HG03469 (cell line): Measurements from ENCODE around the gene ADGRL2.

ENCODE experiments used
- ATAC-seq: cut with Tn5 transposase; IDR thresholded peaks from one replicate; pipeline ENCODE4 v1.9.1; 2021; ENCODE audit warnings: mild to moderate bottlenecking, moderate library complexity, moderate number of reproducible peaks; ENCODE audit not compliant: unreplicated experiment

ADGRL2 gene

DNA sequence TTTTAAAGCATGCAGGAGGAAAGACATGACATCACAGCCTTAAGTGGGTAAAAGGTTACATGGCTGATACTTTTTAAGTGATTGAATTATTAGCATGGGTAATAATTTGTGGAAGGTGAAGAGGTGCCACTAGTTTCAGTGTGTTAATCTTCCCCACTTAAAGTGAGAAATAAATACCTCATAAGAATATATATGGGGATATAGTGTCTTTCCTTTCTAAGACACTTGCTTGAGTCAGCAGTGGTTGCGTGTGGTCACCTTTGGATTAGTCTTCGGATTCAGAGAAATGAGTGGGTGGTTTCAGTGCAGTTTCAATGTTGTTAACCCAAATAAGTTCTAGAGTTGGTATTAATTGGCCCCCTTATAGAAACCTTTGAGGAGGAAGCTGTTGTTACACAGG is 94.1 kb downstream of the ADGRL2 start:
- ATAC-seq, result no peak

DNA sequence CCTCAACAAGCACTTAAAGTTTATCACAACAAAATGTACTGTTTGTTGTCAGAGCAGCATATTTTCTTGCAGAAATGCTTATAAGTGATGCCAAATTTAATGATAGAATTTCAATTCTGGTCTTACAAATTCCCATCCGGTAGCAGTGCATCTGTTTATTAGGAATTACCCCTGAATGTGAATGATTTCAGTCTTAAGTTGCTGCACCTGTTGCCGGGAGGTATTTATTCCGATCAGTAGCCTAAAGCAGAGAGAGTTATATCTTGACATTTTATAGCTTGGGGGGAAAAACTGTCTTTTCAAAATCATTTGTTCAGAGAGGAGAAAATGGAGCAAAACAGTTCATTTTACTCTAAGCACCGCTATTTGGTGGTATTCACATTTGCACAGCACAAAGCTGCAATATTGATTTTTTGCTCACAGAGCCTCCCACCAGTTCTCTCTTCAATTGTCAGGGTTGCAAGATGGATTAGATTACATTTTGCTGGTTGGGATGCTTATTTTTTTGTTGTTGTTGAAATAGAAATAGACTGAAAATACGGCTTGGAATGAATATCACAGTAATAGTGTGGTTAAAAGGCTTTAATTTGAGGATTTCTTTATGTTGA is 98.6 kb downstream of the ADGRL2 start:
- ATAC-seq, result no peak

DNA sequence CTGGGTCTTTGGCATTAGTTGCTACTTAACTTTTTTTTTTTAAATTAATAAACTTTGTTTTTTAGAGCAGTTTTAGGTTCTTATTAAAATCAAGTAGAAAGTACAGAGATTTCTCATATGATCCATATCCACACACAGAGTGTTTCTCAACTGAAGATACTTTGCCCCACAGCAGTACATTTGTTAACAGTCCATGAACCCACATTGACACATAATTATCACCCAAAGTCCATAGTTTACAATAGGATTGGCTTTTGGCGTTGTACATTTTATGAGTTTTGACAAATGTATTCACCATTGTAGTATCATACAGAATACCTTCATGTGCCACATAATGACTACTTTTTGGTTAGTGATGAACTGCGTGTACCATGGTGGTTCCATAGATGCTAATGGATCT is 106.8 kb downstream of the ADGRL2 start:
- no peak for ATAC-seq

DNA sequence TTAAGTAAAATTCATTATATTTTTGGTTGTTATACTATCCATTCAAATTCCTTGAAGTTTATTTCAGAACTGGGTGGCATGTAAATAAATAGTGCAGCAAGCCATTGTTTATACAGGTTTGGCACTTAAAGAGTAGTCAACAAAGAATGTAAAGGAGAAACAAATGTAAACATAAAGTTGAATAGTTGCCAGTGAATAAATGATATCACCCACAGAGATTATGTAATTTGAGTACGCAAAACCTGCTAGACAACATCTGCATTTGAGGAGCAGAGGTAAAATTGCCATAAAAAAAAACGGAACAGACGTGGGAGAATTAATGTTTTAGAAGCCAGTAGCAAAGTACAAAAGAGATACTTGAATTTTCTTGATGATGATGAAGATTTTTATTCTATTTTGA is 111.6 kb downstream of the ADGRL2 start:
- ATAC-seq, result no peak

DNA sequence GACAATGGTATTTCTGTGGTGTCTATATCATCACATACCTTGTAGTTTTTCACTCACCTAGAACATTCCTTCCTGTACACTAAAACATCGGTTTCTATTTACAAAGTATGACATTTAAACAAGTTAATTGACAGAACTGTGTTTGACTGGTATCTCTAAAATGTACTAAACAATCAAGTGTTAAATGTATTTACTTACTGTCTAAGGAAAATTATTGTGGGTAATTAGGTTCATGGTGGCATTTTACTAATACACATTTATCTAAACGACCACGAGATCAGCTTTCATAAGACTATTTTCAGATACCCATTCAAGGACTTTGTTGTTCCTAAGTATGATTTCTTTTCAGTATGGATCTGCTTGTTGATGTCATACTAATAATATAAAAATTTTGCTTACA is 115.2 kb downstream of the ADGRL2 start:
- ATAC-seq, result no peak

DNA sequence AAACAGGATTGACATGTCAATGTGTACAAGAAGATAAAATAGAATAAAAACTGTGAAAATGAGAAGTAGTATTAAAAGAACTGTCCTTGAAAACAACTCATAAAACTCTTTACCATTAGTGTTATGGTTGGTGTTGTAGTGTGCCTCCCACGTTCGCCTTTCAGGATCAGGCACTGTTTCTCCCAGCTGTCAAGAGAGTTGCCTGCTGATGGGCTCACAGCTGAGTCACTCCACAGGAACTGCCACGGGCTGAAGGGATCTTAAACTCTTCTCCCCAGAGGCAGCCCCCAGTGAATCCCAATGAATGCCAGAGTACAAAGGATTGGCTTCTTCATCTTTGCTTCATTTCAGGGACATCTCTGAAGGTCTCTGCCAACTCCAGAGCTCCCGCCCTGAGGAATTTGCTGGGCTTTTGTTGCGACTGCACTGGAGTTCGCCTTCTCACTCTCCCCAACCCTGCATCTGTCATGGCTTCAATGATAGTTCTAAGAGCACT is 119.6 kb downstream of the ADGRL2 start:
- no peak for ATAC-seq

DNA sequence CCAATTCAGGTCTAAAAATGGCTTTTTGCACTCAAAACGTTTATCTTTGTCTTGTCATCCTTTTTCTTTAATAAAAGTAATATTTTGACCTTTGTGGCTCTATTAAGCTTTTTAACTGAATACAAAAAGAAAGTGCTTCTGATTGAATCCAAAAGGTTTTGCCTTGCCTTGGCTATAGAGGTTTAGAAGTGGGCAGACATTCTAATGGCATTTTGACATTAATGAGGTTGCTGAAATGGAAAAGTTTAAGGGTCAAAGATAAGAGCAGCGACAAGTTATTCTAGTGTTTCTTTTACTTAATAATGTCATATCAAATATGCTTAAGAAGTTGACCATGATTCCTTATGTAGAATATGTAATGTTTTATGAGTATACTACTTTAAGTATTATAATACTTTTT is 120.2 kb downstream of the ADGRL2 start:
- ATAC-seq, result no peak

DNA sequence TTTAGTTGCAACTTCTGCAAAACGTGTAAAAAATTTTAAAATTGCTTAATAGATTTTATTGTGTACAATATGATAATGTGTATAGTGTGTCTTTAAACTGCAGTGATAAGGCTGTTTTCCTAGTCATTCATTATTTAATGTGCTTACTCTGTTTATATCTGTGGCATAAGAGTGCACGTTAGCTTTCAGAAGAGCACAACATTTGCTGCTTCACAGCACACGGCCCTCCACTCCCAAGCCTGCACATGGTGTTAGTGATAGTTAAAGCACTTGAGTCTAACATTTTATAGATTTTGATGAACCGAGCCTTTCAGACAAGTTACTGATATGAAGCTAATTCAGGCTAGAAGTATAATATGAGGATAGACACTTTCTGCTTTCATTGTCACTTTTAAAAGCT is 120.6 kb downstream of the ADGRL2 start:
- no peak for ATAC-seq

DNA sequence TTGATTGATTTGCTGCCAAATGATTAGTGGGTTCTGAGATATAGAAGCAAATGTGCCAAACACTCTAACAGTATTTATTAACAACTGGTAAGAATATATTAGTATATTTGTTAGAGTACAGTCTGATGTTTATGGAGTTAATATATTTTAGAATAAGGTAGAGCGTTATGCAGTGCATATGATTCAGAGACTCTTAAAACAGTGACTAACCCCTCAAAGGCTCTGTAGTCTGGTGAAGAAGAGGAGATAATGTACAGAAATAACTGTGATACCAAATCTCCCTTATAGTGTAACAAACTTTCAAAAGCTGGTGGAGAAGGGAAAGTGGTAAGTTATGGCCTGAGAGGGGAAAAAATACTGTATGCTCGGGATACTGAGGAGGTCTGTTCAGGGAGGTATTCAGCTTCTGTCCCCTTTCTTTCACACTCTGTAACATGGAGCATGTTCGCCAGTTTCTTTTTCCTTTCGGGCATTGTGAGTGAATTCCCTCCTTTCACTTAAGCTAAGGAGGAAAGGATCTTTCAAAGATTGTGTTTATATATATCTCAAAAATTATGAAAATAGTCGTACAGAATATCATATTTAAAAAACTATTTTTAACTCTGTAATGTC is 121.2 kb downstream of the ADGRL2 start:
- no peak for ATAC-seq

DNA sequence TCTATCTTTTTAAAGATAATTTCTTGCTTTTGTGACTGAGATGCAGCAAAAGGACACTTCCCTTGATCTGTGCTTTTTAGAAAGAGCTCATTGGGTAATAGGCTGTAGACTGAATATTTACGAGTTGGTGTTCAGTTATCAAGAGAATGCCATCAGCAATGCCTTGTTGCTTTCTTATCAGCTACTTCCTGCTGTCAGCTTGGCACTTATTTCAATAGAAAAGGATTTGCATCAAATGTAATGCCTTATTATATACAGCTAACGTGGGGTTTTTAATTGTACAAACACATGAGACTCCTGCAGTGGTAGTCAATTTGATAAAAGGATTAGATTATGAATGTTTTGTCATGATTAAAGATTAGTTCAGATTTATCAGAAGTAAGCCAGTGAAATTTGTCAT is 122.2 kb downstream of the ADGRL2 start:
- ATAC-seq, result no peak

DNA sequence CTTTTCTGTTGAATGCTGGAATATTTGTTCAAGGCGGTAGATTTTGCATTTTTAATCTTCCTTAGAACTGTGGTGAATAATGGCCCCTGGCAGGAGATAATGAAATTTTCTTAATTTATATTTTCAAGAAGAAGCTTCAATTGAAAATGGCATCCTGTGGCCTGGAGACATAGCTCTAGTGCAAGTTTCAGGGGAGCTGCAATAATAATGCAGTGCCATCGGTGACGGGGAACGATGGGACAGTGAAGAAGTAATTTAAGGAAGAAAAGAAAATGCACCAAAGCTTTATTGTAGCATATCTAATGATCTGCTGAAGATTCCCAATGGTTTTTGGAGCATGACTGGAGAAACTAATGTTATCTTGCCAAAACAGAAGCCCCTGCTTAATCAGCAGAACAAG is 128.4 kb downstream of the ADGRL2 start:
- ATAC-seq, result no peak

DNA sequence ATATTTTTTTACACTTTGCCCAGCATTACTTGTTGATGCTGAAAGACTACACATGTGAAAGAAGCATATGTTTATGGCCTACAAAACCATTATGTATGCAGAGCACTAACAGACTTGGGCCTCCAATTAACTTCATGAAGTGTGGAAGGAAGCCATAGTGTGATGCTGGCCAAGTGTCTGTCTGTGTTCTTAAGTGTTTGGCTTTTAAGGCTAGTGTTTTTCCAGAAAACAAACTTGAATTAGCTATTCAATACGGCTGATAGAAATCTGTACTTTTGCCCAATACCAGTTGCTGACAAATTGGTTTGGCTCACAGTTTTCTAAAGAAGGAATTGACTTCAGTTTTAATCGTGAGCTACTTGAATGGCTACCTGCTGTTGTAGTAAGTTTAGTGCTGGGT is 136.1 kb downstream of the ADGRL2 start:
- no peak for ATAC-seq

DNA sequence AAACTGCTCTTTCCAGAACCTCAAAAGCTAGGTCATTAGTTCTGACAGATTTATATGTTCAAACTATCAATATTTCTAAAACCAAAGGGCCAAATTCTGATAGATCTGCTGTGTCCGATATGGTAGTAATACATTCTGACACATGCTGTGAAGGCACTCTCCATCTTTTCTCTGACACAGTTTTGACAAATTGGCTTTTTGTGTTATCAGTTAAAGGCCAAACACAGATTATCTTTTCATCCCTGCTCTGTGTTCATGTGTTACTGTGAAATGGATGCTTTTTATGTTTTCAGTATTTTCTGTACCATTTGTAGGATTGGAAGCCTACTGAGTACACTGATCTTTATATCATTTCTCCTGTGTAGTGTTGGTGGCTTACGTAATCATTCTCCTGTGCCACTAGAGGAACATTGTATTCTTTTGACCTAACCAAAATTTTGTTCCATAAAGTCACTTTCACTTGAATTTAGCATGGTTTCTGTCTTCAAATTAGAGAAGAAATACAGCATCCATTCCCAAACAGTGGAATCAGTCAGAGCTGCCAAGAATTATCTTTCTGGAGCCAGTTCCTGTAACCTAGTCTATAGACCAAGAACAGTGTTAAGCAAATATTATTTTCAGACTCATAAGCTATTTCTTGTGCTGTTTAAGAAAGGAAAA is 137.2 kb downstream of the ADGRL2 start:
- ATAC-seq, result no peak

DNA sequence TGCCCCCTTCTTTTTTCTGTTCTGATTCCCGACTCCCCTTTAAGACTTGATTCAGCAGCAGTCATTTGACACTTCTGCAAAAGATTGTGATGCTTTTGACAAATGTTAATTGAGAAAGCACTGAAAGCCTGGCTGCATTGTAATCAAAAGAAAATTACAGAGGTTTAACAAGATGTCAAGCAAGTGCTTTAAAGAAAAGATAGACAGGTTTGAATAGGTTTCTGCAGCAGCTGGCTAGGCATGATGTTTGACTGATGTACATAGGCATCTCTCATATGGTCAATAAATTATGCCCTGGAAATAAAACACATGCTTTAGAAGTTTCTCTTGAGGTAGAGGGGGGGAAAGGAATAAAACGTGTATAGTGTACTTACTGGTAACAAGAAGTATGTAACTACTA is 147.8 kb downstream of the ADGRL2 start:
- no peak for ATAC-seq

DNA sequence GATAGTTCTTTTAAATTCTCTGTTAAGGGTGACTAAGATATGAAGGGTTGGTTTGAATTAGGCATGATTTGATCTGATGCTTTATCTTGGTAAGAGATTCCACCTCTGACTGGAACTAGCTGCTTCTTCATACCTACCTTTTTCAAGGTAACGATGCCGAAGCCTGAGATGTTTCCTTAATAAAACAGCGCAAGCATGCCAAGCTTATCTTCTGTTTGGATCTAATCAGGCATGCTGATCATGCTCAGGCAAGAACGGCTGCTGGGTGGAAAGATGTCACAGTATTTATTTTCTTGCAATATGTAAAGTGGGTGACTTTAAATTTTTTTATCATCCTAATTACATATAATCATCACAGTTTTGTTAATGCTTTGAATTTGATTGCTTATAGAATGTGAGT is 148.7 kb downstream of the ADGRL2 start:
- no peak for ATAC-seq

DNA sequence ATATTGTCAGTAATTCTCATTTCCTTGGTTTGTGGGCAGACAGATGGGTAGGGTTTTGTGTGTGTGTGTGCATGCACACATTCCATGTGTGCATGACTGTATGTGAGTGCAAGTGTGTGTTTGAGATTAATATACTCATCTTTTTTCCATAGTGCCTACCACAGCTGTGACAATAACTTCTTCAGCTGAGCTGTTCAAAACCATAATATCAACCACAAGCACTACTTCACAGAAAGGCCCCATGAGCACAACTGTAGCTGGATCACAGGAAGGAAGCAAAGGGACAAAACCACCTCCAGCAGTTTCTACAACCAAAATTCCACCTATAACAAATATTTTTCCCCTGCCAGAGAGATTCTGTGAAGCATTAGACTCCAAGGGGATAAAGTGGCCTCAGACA is 149.3 kb downstream of the ADGRL2 start:
- no peak for ATAC-seq

DNA sequence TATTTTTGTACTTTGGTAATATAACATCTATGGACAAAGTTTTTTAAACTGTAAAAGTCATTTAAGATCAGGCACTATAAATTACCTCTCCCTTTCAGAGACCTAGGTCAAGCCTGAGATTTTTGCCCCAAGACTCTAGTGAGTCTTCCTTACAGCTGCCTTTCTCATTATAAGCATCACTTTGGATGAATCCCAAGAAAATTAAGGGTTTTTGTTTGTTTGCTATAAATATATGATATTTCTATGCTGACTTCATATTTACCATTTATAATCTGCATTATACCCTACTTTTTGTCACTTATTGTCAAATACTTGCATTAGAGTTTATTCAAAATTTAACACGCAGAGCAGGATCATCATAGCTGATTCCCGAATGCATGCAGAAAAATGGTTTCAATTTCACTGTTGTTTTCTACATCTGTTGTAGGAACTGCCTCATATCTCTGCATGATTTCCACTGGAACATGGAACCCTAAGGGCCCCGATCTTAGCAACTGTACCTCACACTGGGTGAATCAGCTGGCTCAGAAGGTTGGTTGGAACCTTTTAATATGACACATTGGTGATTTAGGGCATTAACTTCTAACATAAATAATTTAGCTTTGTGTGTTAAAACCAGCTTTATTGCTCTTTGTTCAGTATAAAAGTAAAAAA is 150.0 kb downstream of the ADGRL2 start:
- no peak for ATAC-seq

DNA sequence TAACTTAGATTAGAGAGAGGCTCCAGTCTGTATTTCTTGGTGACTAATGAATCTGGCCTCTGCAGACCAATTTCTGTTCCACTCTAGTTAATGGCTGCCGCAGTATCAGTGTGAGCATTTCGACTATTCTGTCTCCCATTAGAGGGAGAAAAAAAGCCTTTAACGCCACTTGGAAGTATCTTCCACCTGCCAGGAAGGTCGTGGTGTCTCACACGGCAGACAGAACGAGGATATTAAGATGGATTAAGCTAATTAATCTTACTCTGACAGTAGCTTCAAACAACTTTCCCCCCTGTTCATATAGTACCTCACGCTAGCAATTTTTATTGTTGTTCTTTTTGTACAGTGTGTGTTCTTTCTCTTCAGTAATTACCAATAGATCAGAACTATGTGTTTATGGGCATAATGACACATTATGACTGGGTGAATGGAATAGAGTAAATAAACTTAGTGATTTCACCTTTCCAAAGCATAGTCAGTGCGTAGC is 153.8 kb downstream of the ADGRL2 start:
- no peak for ATAC-seq

DNA sequence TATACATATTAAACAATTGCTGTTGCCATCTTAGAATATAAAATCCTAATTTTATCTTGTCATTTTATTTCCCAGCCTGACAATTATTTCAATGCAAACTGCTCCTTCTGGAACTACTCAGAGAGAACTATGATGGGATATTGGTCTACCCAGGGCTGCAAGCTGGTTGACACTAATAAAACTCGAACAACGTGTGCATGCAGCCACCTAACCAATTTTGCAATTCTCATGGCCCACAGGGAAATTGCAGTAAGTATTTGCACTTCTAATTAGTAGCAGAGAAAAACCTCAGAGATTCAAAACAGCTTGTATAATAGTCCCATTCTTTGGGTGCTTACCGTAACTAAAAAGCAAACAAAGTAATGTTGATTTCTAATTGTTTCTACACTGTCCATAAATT is 167.2 kb downstream of the ADGRL2 start:
- ATAC-seq, result no peak

DNA sequence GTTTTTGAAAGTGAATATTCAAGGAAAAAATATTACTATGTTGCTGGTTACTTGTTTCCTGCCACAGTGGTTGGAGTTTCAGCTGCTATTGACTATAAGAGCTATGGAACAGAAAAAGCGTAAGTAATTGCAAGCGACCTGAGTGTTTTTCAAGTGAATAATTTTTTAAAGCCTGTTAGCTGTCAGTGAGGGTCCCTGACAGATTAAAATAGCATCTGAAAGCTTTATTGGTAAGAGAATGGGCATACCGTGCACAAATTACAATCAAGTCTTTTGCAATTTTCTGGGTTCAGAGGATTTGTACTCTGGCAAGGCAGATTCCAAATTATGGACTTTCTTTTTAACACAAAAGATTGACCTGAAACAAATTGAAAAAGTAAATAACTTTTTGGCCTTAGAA is 169.7 kb downstream of the ADGRL2 start:
- ATAC-seq, result no peak

DNA sequence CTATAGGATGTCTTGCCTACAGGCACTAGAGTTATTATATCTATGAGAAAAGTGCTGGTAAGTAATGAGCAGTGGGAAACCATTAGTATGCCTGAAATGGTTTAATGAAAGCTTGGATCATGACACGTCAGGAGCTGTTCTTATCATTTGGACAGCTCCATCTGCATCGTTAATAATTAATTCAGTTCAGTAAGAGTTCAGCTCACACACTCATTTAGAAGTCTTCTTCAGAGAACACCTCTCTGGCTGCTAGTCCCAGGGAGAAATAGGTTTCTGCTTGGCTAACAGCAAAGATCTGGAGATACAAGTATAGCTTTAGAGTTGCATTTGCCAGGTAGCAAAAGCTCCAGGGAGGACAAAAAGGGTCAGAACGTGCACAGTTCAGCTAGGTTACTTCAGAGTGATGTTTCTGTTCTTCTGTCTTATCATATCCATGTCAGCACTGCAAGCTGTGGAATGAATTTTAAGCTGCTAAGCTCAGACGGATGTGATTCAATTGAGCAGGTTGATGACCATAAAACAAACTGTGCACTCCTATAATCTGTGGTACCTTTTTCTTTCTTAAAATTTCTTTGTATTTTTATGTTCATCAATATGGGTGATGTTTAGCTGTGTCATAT is 173.6 kb downstream of the ADGRL2 start:
- no peak for ATAC-seq
